GM21367 (cell line): Measurements from ENCODE around the gene CRISPLD2.
"Not testable (repeated sequence)": the region's sequence is repeated elsewhere in the genome, so short reads cannot be mapped to it uniquely, and the experiment has no call there.

ENCODE experiments used
- ATAC-seq: cut with Tn5 transposase; IDR thresholded peaks from one replicate; pipeline ENCODE4 v1.9.1; 2021; ENCODE audit not compliant: unreplicated experiment

CRISPLD2 gene

DNA sequence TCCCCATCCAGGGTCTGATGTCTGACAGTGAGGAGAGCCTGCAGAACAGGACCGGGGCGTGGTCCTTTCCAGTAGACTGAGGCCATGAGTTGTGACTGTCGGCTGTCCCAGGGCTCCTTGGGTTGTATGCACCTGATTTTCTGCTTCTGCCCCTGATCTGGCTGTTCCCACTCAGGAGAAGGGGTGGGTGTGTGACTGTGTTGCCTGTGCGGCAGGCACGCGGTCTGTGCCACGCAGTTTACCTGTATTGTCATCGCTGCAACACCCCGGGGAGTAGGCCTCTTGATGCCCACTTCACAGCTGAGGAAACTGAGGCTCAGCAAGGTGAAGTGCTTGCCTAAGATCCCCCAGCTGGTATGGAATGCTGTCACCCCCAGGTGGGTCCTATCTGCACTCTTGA is 1.4 kb downstream of the CRISPLD2 start:
- ATAC-seq = no peak

DNA sequence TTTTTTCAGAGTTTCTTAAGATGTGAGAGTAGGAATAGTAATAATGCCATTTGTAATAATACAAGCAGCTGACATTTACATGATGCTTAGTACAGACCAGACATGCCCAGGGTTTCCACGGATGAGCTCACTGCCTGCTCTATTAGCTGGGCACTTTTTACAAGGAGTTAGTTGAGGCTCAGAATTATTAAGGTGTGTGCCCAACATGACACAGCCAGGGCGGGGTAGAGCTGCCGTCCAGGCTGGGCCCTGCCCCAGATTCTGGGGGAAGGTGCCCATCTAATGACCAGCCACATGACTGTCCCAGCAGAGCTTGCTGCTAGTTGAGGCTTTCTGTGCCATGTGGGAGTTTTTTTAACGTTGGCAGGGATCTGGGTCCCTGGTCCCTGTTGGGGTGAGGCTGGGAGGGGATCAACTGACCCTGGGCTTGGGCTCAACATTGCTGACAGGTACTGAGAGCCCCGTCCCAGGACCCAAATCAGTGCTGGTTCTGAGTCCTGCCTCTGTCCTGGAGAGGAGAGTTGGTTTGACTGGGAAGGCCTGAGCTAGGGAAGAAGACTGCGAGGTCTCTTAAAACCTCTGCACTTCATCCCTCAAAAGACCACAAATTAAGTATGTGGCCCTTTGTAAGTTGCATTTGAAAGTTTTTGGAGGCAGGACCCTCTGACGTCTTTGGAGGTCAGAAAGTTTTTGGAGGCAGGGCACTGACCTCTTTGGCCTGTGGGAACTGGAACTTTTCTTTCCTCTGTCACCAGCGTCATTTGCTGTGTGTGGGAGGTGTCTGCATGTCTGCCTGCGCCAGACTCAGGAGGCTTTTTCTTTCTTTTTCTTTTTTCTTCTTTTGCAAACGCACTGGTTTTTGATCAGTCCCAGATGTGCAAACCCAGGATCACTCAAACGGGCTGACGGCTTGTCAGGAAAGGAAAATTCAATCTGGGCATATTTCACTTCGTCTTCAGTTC is 2.2 kb downstream of the CRISPLD2 start:
- no peak for ATAC-seq

DNA sequence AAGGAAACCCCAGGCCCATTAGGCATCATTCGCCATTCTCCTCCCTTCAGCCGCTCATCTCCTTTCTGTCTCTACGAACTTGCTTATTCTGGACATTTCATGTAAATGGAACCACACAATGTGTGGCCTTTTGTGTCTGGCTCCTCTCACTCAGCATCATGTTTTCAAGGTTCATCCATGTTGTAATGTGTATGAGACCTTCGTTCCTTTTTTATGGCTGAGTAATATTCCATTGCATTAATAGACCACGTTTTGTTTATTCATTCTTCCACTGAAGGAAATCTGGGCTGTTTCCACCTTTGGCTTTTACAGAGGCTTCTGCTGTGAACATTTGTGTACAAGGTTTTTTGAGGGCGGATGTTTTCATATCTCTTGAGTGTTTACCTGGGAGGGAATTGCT is 3.2 kb downstream of the CRISPLD2 start:
- ATAC-seq = no peak

DNA sequence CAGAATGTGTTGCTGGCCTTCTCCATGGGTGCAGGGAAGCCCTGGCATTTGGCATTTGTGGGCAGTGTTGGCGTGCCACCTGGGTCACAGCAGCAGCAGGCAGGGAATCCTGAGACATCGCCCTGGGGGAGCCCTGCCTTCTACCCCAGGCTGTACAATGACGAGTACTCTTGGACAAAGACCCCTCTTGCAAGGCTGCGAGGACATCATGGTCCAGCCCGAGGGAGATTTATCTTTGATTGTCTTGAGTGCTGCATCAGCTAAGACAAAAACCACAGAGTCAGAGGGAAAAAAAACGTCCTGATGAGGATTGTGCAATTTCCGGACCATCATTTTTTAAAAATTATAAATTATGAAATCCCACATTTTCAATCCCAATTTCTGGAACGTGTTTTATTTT is 3.7 kb downstream of the CRISPLD2 start:
- ATAC-seq = no peak

- no peak for ATAC-seq
Measured at GRCh38 chr16:84823926-84824325, 4.1 kb downstream of the CRISPLD2 start.

DNA sequence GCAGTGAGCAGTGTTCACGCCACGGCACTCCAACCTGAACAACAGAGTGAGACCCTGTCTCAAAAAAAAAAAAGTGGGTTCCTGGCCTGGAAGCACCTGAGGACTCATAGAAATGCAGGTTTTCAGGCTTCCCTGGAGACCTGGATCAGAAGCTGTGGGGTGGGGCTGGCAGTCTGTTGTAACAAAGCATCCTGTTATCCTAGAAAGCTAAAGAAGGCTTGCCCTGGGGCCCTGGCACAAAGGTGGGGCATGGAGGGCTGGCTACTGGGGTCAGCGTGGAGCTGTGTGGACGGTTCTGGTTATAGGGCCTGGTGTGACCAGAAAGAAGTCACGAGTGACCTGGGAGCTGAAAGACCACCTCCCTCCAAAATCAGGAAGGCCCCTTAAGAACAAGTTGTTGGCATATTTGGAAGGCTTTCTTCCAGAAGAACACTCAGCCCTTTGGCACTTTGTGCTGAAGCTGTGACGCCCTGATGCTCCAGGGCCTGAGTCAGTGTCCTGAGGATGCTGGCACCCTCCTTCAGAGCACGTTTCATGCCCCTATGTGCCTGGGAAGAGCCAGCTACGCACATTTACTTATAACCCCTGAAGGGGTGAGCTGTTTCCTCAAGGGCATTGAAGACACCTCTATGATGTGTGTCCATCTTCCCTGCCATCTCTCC is 6.2 kb downstream of the CRISPLD2 start:
- ATAC-seq = no peak

- no peak for ATAC-seq
Measured at GRCh38 chr16:84826558-84826941, 6.8 kb downstream of the CRISPLD2 start.

- no peak for ATAC-seq
Measured at GRCh38 chr16:84827131-84827574, 7.4 kb downstream of the CRISPLD2 start.

- ATAC-seq = no peak
Measured at GRCh38 chr16:84827897-84828296, 8.1 kb downstream of the CRISPLD2 start.

- no peak for ATAC-seq
Measured at GRCh38 chr16:84828322-84828721, 8.5 kb downstream of the CRISPLD2 start.

GRCh38 chr16:84829168-84829965 is 9.6 kb downstream of the CRISPLD2 start:
- ATAC-seq = no peak

- ATAC-seq = no peak
Measured at GRCh38 chr16:84830765-84831384, 11.1 kb downstream of the CRISPLD2 start.

DNA sequence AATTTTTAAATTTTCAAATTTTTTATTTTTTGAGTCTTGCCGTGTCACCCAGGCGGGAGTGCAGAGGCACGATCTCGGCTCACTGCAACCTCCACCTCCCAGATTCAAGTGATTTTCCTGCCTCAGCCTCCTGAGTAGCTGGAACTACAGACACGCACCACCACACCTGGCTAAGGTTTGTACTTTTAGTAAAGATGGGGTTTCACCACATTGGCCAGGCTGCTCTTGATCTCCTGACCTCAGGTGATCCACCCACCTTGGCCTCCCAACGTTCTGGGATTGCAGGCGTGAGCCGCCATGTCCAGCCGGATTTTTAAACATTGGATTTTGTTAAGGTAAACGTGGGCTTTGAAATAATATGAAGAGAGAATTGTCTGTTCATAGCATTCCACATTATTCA is 11.9 kb downstream of the CRISPLD2 start:
- ATAC-seq = not testable (repeated sequence)

GRCh38 chr16:84832488-84833143 is 12.8 kb downstream of the CRISPLD2 start:
- ATAC-seq = no peak

DNA sequence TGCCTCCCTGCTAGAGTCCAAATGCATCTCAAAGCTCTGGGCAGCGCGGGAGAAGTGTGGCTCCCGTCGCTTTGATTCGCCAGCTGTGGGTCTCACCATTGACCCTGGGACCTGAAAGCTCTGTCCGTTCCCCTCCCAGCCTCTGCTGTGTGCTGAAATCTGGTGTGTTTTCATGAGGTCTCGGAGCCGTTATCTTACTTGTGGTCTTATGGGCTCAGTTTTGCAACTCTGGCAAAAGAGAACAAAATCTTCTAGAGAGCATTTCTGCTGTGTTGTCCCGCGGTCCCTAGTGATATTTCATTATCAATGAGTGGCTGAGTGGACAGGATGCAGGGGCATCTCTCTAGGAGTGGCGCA is 13.3 kb downstream of the CRISPLD2 start:
- ATAC-seq = no peak

GRCh38 chr16:84833542-84834402 is 14.0 kb downstream of the CRISPLD2 start:
- ATAC-seq = no peak

DNA sequence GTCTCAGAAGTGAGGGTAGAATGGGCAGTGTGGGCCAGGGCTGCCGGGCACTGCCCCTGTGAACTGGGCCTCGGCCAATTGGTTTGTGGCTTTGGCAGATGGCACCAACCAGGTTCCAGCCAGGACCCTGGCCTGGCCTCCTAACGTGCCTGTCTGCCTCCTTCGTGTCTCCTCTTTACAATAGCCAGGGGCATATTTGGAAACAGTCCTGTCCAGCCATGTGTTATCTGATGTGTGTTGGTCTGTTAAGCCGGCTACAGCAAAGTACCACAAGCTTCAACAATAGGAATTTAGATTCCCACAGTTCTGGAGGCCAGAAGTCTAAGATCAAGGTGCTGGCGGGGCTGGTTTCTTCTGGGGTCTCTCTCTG is 14.6 kb downstream of the CRISPLD2 start:
- ATAC-seq = no peak

DNA sequence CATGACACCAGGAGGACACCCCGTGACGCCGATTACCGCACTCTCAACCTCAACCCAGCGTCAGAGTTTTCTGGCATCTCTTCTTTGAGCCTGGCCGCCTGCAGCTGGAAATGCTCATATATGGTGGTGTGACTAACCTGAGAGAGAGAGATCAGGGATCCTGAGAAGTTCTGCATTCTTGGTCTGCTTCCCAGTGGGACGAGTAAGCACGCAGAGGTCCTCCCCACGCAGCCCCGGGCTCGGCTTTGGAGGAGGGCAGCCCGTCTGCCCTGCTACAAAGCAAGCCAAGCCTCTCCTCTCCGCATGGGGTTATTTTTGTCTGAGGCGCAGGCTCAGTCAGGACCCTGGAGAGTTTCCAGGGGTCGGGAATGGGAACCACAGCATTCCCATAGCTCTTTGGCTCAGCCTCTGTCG is 16.5 kb downstream of the CRISPLD2 start:
- no peak for ATAC-seq

GRCh38 chr16:84836967-84837366 is 17.2 kb downstream of the CRISPLD2 start:
- no peak for ATAC-seq
